HG02981 (cell line): ENCODE measurements around the gene POMT1.
"Not testable (repeated sequence)": the region's sequence is repeated elsewhere in the genome, so short reads cannot be mapped to it uniquely, and the experiment has no call there.

Source experiments
- ATAC-seq: cut with Tn5 transposase; IDR thresholded peaks from one replicate; pipeline ENCODE4 v1.9.1; 2021; ENCODE audit warnings: mild to moderate bottlenecking, moderate library complexity; ENCODE audit not compliant: unreplicated experiment

Gene POMT1

DNA sequence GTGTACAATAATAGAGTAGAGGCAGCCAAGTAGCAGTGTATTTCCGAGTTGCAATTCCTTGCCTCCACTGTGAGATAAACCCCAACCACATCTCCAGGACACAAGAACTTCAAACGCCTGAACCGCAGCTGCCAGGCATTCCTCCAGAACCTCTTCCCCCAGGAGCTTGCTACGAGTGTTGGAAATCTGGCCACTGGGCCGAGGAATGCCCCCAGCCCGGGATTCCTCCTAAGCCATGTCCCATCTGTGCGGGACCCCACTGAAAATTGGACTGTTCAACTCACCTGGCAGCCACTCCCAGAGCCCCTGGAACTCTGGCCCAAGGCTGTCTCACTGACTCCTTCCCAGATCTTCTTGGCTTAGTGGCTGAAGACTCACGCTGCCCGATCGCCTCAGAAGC is 46.5 kb downstream of the POMT1 start:
- not testable (repeated sequence) for ATAC-seq

DNA sequence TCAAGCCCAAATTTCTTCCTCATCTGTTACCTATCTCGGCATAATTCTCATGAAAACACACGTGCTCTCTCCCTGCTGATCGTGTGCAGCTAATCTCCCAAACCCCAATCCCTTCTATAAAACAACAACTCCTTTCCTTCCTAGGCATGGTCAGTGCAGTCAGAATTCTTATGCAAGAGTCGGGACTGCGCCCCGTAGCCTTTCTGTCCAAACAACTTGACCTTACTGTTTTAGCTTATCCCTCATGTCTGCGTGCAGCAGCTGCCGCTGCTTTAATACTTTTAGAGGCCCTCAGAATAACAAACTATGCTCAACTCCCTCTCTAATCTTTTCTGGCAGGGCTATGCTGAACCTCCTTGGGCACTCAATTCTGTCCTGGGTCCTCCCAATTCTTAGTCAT is 47.7 kb downstream of the POMT1 start:
- not testable (repeated sequence) for ATAC-seq

DNA sequence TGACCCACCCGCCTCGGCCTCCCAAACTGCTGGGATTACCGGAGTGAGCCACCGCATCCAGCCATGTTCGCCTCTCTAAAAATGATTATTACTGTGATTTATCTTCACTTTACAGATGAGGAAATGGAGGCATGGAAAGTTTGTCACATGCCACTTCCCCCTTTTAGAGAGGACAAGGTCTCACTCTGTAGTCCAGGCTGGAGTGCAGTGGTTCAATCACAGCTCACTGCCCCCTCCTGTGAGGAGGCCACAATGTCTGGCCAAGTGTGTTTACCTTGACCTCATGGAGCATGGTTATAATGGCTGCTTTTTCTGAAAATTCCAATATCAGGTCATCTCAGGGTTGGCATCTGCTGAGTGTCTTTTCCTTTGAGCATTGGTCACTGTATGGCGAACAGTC is 49.3 kb downstream of the POMT1 start:
- ATAC-seq: no peak

DNA sequence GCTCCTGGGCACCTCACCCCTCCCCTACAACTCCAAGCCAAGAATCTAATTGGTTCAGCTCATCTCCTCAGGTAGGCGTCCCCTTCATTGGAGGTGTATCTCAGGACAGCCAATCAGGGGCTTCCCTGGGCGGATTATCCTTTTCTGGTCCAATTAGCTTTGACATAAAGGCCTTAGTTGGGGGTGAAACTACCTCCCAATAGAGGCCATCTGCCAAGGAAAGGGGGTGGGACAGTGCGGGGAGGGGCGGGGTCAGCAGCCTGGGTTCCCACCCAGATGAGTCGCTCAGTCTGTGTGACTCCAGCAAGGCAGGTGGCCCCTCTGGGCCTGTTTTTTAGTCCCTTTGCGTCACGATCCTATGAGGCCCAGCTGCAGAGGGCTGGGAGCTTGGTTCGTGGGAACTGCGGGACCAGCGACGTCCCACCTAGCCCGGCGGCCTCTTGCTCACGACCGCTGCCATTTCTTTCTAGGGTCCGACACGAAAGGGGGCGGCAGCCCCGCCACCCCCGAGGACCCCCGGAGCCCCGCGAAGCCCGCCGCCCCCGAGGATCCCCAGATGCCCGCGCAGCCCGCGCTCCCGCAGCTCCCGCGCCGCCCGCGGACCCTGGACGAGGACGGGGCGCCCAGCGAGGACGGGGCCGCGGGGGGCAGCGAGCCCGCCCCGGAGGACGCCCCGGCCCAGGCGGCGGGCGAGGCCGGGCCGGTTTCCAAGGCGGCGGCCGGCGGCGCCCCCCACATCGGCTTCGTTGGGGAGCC is 51.5 kb downstream of the POMT1 start:
- ATAC-seq: no peak

DNA sequence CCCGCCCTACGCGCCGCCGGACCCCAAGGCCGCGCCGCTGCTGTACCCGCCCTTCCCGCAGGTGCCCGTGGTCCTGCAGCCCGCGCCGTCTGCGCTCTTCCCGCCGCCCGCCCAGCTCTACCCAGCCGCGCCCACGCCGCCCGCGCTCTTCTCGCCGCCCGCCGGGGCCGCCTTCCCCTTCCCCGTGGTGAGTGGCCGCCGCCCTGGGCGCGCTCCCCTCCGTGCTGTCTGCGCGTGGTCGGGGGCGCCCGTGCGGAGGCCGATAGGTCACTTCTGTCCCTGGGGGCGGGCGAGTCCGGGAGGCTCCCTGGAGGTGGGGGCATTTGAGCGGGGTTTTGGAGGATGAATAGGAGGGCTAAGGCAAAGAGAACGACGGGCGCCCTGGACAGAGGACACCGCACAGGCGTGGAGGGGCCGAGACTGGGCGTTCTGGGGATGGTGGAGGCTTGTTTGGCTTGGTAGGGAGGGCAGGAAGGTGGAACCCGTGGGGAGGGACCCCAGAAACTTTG is 52.2 kb downstream of the POMT1 start:
- ATAC-seq: no peak

DNA sequence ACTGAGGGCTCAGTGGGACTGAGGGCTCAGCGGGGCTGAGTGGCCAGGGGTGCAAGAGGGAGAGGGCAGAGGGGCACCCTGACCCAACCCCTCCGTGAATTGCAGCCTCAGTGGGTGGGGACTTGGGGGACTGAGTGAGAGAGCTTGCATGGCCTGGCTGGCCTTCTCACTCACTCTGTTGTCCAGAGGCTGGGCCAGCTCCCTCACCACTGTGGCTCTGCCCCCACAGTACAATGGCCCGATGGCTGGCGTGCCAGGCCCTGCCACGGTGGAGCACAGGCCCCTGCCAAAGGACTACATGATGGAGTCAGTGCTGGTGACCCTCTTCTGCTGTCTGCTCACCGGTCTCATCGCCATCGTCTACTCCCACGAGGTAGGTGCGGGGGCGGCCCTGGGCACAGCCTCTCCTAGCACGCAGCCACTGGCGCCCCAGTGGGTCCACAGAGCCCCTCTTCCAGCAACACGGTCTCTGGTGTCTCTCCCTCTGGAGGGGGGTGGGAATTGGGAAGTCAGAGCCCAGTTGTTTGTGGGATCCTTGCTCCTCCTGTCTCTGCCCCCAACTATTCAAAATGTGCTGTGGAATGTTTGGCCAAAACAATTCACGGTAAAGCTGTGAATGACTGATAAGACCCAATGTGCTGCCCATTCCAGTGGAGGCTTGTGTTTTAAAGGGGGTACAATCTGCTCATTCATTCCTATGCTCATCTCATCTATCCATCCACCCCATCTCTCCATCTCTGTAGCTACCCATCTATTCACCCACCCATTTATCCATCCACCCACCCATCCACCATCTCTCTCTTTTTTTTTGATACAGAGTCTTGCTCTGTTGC is 53.3 kb downstream of the POMT1 start:
- no peak for ATAC-seq

DNA sequence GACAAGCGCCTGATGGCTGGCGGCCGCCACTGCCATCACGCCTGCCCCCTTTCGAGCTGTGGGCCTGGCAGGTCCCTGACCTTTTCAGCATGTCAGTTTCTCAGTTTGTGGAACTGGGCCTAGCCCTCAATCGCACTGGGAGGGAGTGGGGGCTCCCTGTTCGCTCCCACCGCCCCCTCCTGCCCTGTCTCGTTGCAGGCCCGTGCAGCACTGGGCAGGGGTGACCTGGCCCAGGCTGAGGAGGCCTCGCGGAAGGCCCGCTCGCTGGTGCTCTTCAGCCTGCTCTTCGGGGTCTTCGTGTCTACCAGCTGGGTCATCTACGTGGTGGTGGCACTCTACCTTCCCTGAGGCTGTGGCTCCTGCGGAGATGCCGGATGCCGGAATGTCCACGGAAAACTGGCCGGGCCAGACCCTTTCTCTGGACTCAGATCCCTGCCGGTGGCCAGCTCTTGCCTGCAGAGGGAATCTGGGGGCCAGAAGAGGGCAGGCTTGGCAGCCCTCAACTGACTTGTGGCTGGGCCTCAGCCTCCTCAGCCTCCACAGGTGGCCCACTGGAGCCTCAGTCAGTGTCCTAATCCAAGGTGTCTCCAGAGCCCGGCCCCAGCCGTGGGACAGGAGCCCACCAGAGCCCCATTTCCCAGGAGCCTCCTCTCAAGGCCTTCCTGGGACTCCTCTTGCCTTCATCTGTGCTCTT is 55.3 kb downstream of the POMT1 start:
- ATAC-seq: no peak

DNA sequence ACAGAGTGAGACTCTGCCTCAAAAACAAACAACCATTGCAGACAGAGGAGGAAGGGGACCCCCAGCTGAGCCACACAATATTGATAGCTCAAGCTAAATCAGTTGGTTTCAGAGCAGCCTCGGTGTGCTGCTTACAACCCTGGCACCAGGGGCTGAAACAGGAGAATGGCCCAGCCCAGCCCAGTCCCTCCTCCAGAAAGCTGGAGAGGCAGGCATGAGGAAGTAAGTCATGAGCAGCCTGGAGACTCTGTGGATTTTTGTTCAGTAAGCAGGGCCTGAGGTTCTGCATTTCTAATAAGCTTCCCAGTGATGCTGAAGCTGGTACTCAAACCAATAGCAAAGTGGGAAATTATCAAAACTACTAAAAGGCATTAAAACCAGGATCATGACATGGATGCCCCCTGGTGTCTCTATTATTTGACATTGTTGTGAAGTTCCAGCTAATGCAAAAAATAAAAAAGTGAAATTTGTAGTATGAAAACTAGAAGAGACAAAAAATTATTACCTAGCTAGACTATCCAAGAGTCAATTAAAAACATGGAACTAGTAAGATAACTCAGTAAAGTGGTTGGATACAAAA is 56.8 kb downstream of the POMT1 start:
- no peak for ATAC-seq

DNA sequence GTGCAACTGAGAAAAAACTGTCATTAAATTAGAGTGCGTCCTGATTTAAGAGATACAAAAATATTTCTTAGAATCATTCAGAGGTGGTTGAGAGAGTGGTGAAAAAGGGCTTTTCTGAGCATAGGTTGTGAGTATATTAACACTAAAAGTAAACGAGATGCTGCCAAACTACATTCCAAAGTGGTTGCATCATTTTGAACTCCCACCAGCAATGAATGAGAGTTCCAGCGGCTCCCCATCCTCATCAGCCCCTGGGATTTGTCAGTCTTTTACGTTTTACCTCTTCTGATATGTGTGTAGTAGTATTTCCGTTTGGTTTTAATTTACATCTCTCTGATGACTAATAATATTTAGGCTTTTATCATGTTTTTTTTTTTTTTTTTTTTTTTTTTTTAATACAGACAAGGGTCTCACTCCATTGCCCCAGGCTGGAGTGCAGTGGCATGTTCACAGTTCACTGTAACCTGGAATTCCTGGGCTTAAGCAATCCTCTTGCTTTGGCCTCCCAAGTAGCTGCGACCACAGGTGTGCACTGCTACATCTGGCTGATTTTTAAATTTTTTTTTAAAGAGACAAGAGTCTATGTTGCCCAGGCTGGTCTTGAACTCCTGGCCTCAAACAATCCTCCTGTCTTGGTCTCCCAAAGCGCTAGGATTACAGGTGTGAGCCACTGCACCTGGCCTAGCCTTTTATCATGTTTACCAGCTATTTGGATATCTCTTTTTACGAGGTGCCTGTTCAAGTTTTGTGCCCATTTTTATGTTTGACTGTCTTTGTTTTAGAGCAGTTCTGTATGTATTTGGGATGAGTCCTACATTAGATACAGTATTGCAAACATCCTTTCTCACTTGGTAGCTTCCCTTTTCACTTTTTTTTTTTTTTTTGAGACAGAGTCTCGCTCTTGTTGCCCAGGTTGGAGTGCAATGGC is 59.6 kb downstream of the POMT1 start:
- no peak for ATAC-seq

DNA sequence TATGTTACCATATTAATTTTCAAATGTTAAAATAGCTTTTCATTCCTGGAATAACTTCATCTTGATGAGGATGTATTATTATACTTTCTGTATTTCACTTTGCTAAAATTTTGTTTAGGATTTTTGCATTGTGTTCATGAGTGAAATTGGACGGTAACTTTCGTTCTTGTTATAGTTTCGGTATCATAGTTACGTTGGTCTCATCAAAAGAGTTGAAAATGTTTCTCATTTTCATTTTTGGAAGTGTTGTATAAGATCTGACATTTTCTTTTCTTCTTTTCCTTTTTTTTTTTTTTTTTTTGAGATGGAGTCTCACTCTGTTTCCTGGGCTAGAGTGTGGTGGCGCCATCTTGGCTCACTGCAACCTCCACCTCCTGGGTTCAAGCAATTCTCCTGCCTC is 62.7 kb downstream of the POMT1 start:
- no peak for ATAC-seq

DNA sequence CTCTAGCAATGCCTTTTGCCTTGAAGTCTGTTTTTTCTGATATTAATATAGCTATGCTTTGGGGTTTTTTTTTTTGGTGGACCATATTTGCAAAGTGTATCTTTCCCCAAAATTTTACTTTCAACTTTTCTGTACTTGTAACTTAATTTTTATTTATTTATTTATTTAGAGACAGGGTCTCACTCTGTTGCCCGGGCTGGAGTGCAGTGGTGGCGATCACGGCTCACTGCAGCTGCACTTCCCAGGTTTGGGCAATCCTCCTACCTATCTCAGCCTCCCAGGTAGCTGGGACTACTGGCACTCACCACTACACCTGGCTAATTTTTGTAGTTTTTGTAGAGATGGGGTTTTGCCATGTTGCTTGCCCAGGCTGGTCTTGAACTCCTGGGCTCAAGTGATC is 63.4 kb downstream of the POMT1 start:
- no peak for ATAC-seq

DNA sequence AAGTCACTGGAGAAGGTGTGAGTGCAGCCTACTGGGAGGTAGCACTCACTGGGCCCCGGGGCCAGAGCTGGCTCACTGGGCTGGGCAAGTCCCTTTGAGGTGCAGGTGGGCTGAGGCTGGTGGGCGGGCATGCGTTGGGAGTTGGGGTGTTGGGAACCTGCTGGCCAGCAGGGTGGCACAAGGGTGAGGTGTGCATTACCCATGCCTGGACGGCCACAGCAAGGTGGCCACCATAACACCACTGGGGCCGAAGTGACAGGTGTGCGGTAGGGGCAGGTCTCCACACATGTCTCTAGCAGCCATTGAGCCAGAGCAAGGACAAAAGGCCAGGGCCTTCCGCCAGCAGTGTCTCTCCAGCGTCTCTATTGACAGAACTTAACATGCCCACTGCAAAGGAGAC is 65.2 kb downstream of the POMT1 start:
- ATAC-seq: no peak
